K562 (cell line): ENCODE measurements around the gene SLC29A2. TPM values are rescaled to one million over a fixed set of nuclear protein-coding genes. Genes with fewer than 3 reads are reported as not detected.

ENCODE experiments used
- ATAC-seq: fragments of 200-7000 bp; cut with Tn5 transposase; 3 replicates; pipeline ENCODE4 v1.9.1; 2020; ENCODE audit warnings: moderate library complexity
- BruUV-seq: library from RNA; stranded (reverse); fragments of 400-500 nt; replicated peaks from 2 replicates; lab custom pipeline; 2021; lab: Mats Ljungman, UMichigan
- CTCF ChIA-PET: fragments of 300-600 bp; formaldehyde crosslinking; extraction: SDS; loops from one replicate; lab custom pipeline; 2021; ENCODE audit warnings: low intra/inter-chr PET ratio; lab: Yijun Ruan, JAX
- POLR2A ChIA-PET: fragments of 300-600, 350-650 bp; sonication (Branson Sonifier 250); formaldehyde crosslinking; extraction: SDS; loops from one replicate; lab custom pipeline; 2021; ENCODE audit warnings: antibody characterized with exemption, inconsistent platforms; lab: Yijun Ruan, JAX
- DNase-seq, 4 experiments: peaks; one replicate each; pipeline versions ENCODE4 v3.0.0 to v3.0.0-alpha.2; 2011 to 2018; ENCODE audit warnings: low spot score in 3 of 4, mixed read lengths in 3 of 4; ENCODE audit errors: extremely low read depth in 1 of 4
- FAIRE-seq: peaks from 2 replicates; lab custom pipeline; 2011; peaks lifted over from hg19 to GRCh38; lab: Jason Lieb, UNC
- H2AFZ ChIP-seq: 2 replicates; pipeline ENCODE4 v1.6.0; 2011; ENCODE audit warnings: low read depth, low read length, control low read depth, inconsistent platforms
- H3K27ac ChIP-seq: fragments of 200-600 bp; 3 replicates; pipeline ENCODE4 v1.8.0; 2011; ENCODE audit warnings: low read depth, mild to moderate bottlenecking, control low read depth, inconsistent platforms, low read length, moderate library complexity, mixed read lengths; ENCODE audit errors: extremely low read depth
- H3K27me3 ChIP-seq, 2 experiments: fragments of 300-600 bp in 1 of 2; 2 replicates in 1 of 2; 3 replicates in 1 of 2; pipeline versions ENCODE4 v1.6.0 to v1.8.0; 2011; ENCODE audit warnings: inconsistent platforms in 2 of 2, low read length in 2 of 2, mild to moderate bottlenecking in 1 of 2, mixed read lengths in 1 of 2, moderate library complexity in 1 of 2; ENCODE audit not compliant: control insufficient read depth in 2 of 2, insufficient read depth in 2 of 2
- H3K36me3 ChIP-seq: fragments of 300-600 bp; 3 replicates; pipeline ENCODE4 v1.8.0; 2011; ENCODE audit warnings: mild to moderate bottlenecking, low read length, inconsistent platforms; ENCODE audit not compliant: control insufficient read depth, insufficient read depth
- H3K4me1 ChIP-seq, 2 experiments: fragments of 200-600 bp in 1 of 2; replicated peaks in 1 of 2; 2 replicates in 1 of 2; 3 replicates in 1 of 2; pipeline versions ENCODE4 v1.5.1 to v1.8.0; 2011; ENCODE audit warnings: inconsistent platforms in 2 of 2, low read length in 2 of 2, mild to moderate bottlenecking in 1 of 2, mixed read lengths in 1 of 2, moderate library complexity in 1 of 2; ENCODE audit not compliant: control insufficient read depth in 2 of 2, insufficient read depth in 2 of 2
- H3K4me2 ChIP-seq: 2 replicates; pipeline ENCODE4 v1.6.1; 2011; ENCODE audit warnings: low read length, control low read depth, inconsistent platforms, mixed read lengths; ENCODE audit not compliant: insufficient read depth
- H3K4me3 ChIP-seq: fragments of 200-600 bp; sonication (generic), shearing (Covaris generic); 2 replicates; pipeline ENCODE4 v1.5.1; 2016; ENCODE audit warnings: control low read depth, inconsistent platforms
- H3K79me2 ChIP-seq: fragments of 200-600 bp; 3 replicates; pipeline ENCODE4 v1.8.0; 2011; ENCODE audit warnings: low read length, inconsistent platforms; ENCODE audit not compliant: control insufficient read depth, insufficient read depth
- H3K9ac ChIP-seq, 2 experiments: 2 replicates each; pipeline versions ENCODE4 v1.6.0 to v1.6.1; 2011; ENCODE audit warnings: low read depth in 2 of 2, low read length in 2 of 2, control low read depth in 1 of 2, inconsistent platforms in 1 of 2, mild to moderate bottlenecking in 1 of 2, mixed read lengths in 1 of 2; ENCODE audit not compliant: insufficient read depth in 1 of 2
- H3K9me1 ChIP-seq: one replicate; pipeline ENCODE4 v1.6.0; 2011; ENCODE audit warnings: inconsistent platforms, mild to moderate bottlenecking, low read length, moderate library complexity; ENCODE audit not compliant: control insufficient read depth, insufficient read depth
- H3K9me3 ChIP-seq: replicated peaks from 2 replicates; pipeline ENCODE4 v1.5.1; 2011; ENCODE audit warnings: low read depth, low read length, inconsistent platforms; ENCODE audit not compliant: control insufficient read depth, insufficient read depth
- H4K20me1 ChIP-seq: replicated peaks from 2 replicates; pipeline ENCODE4 v1.6.1; 2011; ENCODE audit warnings: low read length, inconsistent platforms, mixed read lengths; ENCODE audit not compliant: control insufficient read depth, insufficient read depth
- AFF1 ChIP-seq, 2 experiments: fragments of 450-650 bp; IDR thresholded peaks; 2 replicates each; pipeline ENCODE4 v1.6.1; 2018; ENCODE audit warnings: mild to moderate bottlenecking in 2 of 2, low read depth in 1 of 2; ENCODE audit not compliant: partially characterized antibody in 2 of 2
- E2F6 ChIP-seq, 2 experiments: IDR thresholded peaks; 2 replicates each; pipeline ENCODE4 v1.6.1; 2011; ENCODE audit warnings: borderline replicate concordance in 1 of 2, control low read depth in 1 of 2, low read depth in 1 of 2, low read length in 1 of 2, mild to moderate bottlenecking in 1 of 2, mixed read lengths in 1 of 2, moderate library complexity in 1 of 2; ENCODE audit not compliant: insufficient read depth in 1 of 2, insufficient read length in 1 of 2, poor library complexity in 1 of 2, severe bottlenecking in 1 of 2; ENCODE audit errors: extremely low read depth in 1 of 2
- ESRRB ChIP-seq: fragments of 250-450 bp; sonication (Bioruptor Pico); IDR thresholded peaks from 2 replicates; pipeline ENCODE4 v1.5.0; 2020; ENCODE audit warnings: mild to moderate bottlenecking, moderate library complexity, borderline replicate concordance
- MBD2 ChIP-seq: sonication (generic); IDR thresholded peaks from 2 replicates; pipeline ENCODE4 v1.6.1; 2016; ENCODE audit warnings: low read depth, borderline replicate concordance
- RB1 ChIP-seq: fragments of 450-650 bp; IDR thresholded peaks from 2 replicates; pipeline ENCODE4 v1.6.1; 2017; ENCODE audit warnings: low read depth, mild to moderate bottlenecking
- SMC3 ChIP-seq: conservative IDR thresholded peaks from 2 replicates; pipeline ENCODE4 v1.6.1; 2011; ENCODE audit warnings: low read depth, low read length, improper control_type of control experiment; ENCODE audit not compliant: insufficient read depth
- TGIF2 ChIP-seq: sonication (generic); formaldehyde crosslinking; IDR thresholded peaks from 2 replicates; pipeline ENCODE4 v1.8.1; 2022; ENCODE audit warnings: mild to moderate bottlenecking, missing genetic modification reagents, moderate library complexity
- ZKSCAN3 ChIP-seq: fragments of 250-450 bp; sonication (Bioruptor Pico); IDR thresholded peaks from 2 replicates; pipeline ENCODE4 v1.4.0; 2020
- ZNF140 ChIP-seq: fragments of 250-450 bp; sonication (Bioruptor Pico); IDR thresholded peaks from 2 replicates; pipeline ENCODE4 v1.8.0; 2021; ENCODE audit warnings: moderate library complexity, mild to moderate bottlenecking, inconsistent platforms
- ZNF3 ChIP-seq: fragments of 250-450 bp; sonication (Bioruptor Pico); IDR thresholded peaks from 2 replicates; pipeline ENCODE4 v1.5.0; 2021; ENCODE audit warnings: mild to moderate bottlenecking, moderate library complexity
- ZNF384 ChIP-seq: IDR thresholded peaks from 2 replicates; pipeline ENCODE4 v1.6.1; 2012; ENCODE audit warnings: low read depth, low read length, improper control_type of control experiment
- ZNF644 ChIP-seq: fragments of 200-800 bp; sonication (Bioruptor generic); IDR thresholded peaks from 2 replicates; pipeline ENCODE4 v1.6.1; 2016; ENCODE audit warnings: low read depth, missing genetic modification characterization, missing compliant biosample characterization
- WGBS: fragments of 100-300 bp; shearing (Covaris generic); methylation state at CpG from one replicate; pipeline ENCODE4 v1.1.6; 2016; ENCODE audit warnings: low coverage, mixed read lengths; ENCODE audit not compliant: insufficient coverage; ENCODE audit errors: missing lambda C conversion rate; 5-methylcytosine and 5-hydroxymethylcytosine counted together
- in situ Hi-C: fragments of 300-500 bp; cut with MboI; formaldehyde crosslinking; loops from 4 replicates; pipeline ENCODE4 v1.15.0; 2018; ENCODE audit warnings: inconsistent platforms, mixed read lengths
- intact Hi-C: fragments of 100-400 bp; cut with micrococcal nuclease; formaldehyde crosslinking; loops from 2 replicates; pipeline ENCODE4 v1.14.2; 2022
- polyA plus RNA-seq, 8 experiments: library from polyadenylated mRNA; depleted of rRNA in 4 of 8; stranded (reverse) in 5 of 8; unstranded in 3 of 8; fragments of >200 nt; fragmentation: Nextera tagmentation in 2 of 8; fragmentation: Illumina TruSeq in 1 of 8; extraction: Ambion mirVana in 2 of 8; extraction: Trizol in 1 of 8; gene quantifications; 2 replicates each; pipeline versions ENCODE4 v1.2.1 to v1.2.3, GENCODE V29; 2011 to 2014; ENCODE audit warnings: inconsistent platforms in 1 of 8, missing spikeins in 1 of 8
- total RNA-seq, 7 experiments: library from RNA; depleted of rRNA in 6 of 7; stranded (reverse); fragments of >200 nt in 6 of 7; fragmentation: Illumina TruSeq in 2 of 7; extraction: Trizol in 2 of 7; gene quantifications; 2 replicates each; pipeline versions ENCODE4 v1.2.1 to v1.2.3, GENCODE V29; 2011 to 2021; ENCODE audit warnings: low replicate concordance in 1 of 7

SLC29A2 gene
- total and polyA plus RNA-seq, 9 of the 15 experiments (the other 6 are each of a cell fraction or from before 2014, with no cell fraction given), result 2.4 to 48.6 (median 14.2) TPM

- no peak for TF ChIP-seq AFF1 (IDR thresholded peaks at IDR 0.05; ENCODE audit: low read depth in 1 of 2, partially characterized antibody in 2 of 2)
These were observed 48.3 kb upstream of the SLC29A2 start (continued) for GRCh38 chr11:66419825-66420224.

GRCh38 chr11:66418986-66419308, 47.4 kb upstream of the SLC29A2 start:
- H3K9ac ChIP-seq, result no peak overlapping the region
- ATAC-seq (no peak), DNase-seq (no peak), FAIRE-seq (no peak)
- no peak overlapping the region for H3K4me3 ChIP-seq
- no peaks in the 10 kb centered on the region for H3K9me3 ChIP-seq
- peaks cover under 1 to 10% of the 10 kb centered on the region in 2 experiments; a peak in 3 of 5 replicates for H3K27me3 ChIP-seq
- no peaks in the 10 kb centered on the region for H3K36me3 ChIP-seq
- WGBS, result 47% methylated on average over 3 of the region's 3 CpGs
- peaks cover 2 to 8% of the 10 kb centered on the region in 2 experiments; a peak in 2 of 5 replicates for H3K4me1 ChIP-seq
- no peak overlapping the region for H3K4me2 ChIP-seq
- BruUV-seq, result no TSS peak
- no peak overlapping the region for H3K27ac ChIP-seq
- peaks cover 16% of the 10 kb centered on the region for H4K20me1 ChIP-seq
- no peaks in the 10 kb centered on the region for H3K79me2 ChIP-seq
- ChIA-PET CTCF (interaction anchor here (0.6 to 2.2 kb wide), 4 partner anchors 10 to 413 kb away, joined by 3 to 12 read pairs (median 4); no protein-coding TSS in a partner anchor), POLR2A (interaction anchor here (0.5 kb wide), 1 partner anchor 260 kb away, joined by 3 read pairs; no protein-coding TSS in a partner anchor)
- in situ Hi-C loops, result no loop called here
- intact Hi-C loops, result no loop called here
- peaks cover 6% of the 10 kb centered on the region for H3K9me1 ChIP-seq
- no peak overlapping the region for H2AFZ ChIP-seq
- TF ChIP-seq ESRRB (CRISPR knock-in tag) (no peak), ZNF3 (CRISPR knock-in tag) (no peak), MBD2 (no peak), ZNF384 (no peak), TGIF2 (no peak), RB1 (no peak), ZKSCAN3 (no peak), SMC3 (no peak), E2F6 (IDR thresholded peaks at IDR 0.05; ENCODE audit: borderline replicate concordance in 1 of 2, extremely low read depth in 1 of 2, insufficient read depth in 1 of 2, insufficient read length in 1 of 2, low read depth in 1 of 2, low read length in 1 of 2, poor library complexity in 1 of 2, severe bottlenecking in 1 of 2) (no peak), ZNF140 (CRISPR knock-in tag) (no peak), ZNF644 (tag) (0 out of 2 replicates have a peak, but pooled peaks have one; percentile 5)
